Measurements from ENCODE around the gene SLC45A1. TPM values are rescaled to one million over a fixed set of nuclear protein-coding genes. Genes with fewer than 3 reads are reported as not detected.

Gene SLC45A1
- total and polyA plus RNA-seq, 8 donors, result 1.1 to 3.0 (median 2.4) TPM; not detected in 3

DNA sequence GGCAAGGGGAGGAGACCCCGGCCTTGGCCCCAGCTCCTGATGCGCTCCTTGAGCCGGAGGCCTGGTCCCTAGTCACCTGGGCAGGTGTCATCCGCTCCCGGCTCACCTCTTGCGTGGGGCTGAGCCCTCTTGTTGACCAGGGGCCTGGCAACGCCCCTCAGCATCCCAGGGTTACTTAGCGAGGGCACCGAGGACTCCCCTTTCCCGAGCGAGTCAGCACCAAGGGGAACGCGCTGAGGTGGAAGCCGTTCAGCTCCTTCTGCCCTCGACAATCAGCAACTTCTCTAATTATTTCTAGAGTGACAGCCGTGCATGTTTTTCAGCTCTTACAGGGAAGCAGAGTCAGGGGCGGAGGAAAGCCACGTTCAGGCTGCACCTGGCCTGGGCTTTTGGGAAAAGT, 522 bp downstream of the SLC45A1 start:
- peaks cover 0 to 29% (median 10%) of the 10 kb centered on the region in 3 donors for H3K27me3 ChIP-seq
- peak overlapping the region in 4 of 5 donors; percentile 14 to 77 (median 52) for H3K27ac ChIP-seq
- TF ChIP-seq POLR2A (IDR thresholded peaks at IDR 0.05), result no peak
- TF ChIP-seq EP300 (IDR thresholded peaks at IDR 0.05), result no peak
- TF ChIP-seq POLR2AphosphoS5 (IDR thresholded peaks at IDR 0.05), result no peak
- TF ChIP-seq, protein P1, sequence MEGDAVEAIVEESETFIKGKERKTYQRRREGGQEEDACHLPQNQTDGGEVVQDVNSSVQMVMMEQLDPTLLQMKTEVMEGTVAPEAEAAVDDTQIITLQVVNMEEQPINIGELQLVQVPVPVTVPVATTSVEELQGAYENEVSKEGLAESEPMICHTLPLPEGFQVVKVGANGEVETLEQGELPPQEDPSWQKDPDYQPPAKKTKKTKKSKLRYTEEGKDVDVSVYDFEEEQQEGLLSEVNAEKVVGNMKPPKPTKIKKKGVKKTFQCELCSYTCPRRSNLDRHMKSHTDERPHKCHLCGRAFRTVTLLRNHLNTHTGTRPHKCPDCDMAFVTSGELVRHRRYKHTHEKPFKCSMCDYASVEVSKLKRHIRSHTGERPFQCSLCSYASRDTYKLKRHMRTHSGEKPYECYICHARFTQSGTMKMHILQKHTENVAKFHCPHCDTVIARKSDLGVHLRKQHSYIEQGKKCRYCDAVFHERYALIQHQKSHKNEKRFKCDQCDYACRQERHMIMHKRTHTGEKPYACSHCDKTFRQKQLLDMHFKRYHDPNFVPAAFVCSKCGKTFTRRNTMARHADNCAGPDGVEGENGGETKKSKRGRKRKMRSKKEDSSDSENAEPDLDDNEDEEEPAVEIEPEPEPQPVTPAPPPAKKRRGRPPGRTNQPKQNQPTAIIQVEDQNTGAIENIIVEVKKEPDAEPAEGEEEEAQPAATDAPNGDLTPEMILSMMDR (IDR thresholded peaks at IDR 0.05), result no peak
- peaks cover 8 to 35% (median 23%) of the 10 kb centered on the region in 4 donors for H3K4me1 ChIP-seq
- DNase-seq, result peak in 1 of 2 donors; percentile 49
- 12 to 21% (median 14%) methylated on average over 14 to 18 of the region's 18 CpGs for WGBS, 5 donors
- no peaks in the 10 kb centered on the region for H3K36me3 ChIP-seq
- H3K4me3 ChIP-seq, result peak overlapping the region; percentile 53 to 65 (median 62)
- no peaks in the 10 kb centered on the region for H3K9me3 ChIP-seq
- intact Hi-C loops (cut with DNase I; ENCODE audit: low total_unique reads), result loop anchor here (5.0 kb wide), 1 partner anchor 336 kb away; no protein-coding TSS in a partner anchor

DNA sequence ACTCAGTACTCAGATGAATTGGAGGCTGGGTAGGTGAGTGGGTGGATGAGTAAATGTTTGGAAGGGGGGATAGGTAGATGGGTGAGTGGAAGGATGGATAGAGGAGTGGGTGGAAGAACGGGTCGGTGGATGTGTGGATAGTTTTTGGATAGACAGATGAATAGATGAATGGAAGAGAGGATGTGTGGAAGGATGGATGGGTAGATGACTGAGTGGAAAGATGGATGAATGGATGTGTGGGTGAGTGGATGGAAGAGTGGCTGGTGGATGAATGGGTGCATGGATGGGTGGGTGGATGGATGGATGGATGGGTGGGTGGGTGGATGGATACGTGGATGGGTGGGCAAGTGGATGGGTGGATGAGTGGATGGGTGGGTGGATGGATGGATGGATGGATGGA, 3.7 kb downstream of the SLC45A1 start:
- Histone ChIP-seq H3K4me3 (no peak overlapping the region), H3K4me1 (peaks cover 8 to 19% (median 16%) of the 10 kb centered on the region in 4 donors), H3K36me3 (peaks cover 5 to 16% (median 8%) of the 10 kb centered on the region in 4 donors), H3K27ac (no peak overlapping the region), H3K9me3 (no peaks in the 10 kb centered on the region), H3K27me3 (peaks cover 0 to 18% (median 10%) of the 10 kb centered on the region in 3 donors)
- no peak for DNase-seq
- 84 to 93% (median 87%) methylated on average over 3 of the region's 3 CpGs for WGBS, 5 donors
- intact Hi-C loops (cut with DNase I; ENCODE audit: low total_unique reads), result no loop called here
- TF ChIP-seq, protein P1 (IDR thresholded peaks at IDR 0.05), result no peak
- TF ChIP-seq EP300 (IDR thresholded peaks at IDR 0.05) (no peak), POLR2A (IDR thresholded peaks at IDR 0.05) (no peak), POLR2AphosphoS5 (IDR thresholded peaks at IDR 0.05) (no peak)

DNA sequence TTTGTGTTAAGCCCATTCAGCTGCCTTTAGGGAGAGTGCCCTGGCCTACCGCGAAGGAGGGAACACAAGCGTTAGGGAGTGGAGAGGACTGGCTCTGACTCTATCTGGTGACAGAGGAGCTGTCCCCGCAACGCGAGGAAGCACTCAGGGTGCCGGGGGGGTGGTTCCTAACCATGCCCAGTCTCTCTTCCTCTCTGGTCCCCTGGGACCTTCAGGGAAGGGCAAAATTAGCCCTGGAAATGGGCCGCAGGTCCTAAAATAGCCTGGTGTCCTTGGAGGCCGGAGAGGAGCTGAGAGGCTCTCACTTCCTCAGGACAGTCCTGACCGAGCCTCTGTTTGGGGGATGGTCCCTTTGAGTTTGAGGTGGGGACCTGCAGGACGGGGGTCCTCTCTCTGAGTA, 5.8 kb downstream of the SLC45A1 start:
- Histone ChIP-seq H3K4me1 (peaks cover 2 to 3% (median 2%) of the 10 kb centered on the region in 4 donors), H3K9me3 (no peaks in the 10 kb centered on the region), H3K27ac (no peak overlapping the region), H3K4me3 (no peak overlapping the region), H3K27me3 (peaks cover 0 to 7% (median under 1%) of the 10 kb centered on the region in 3 donors), H3K36me3 (peaks cover 5 to 33% (median 11%) of the 10 kb centered on the region in 4 donors)
- no peak for TF ChIP-seq POLR2A (IDR thresholded peaks at IDR 0.05)
- TF ChIP-seq EP300 (IDR thresholded peaks at IDR 0.05), result no peak
- TF ChIP-seq POLR2AphosphoS5 (IDR thresholded peaks at IDR 0.05), result no peak
- TF ChIP-seq, protein P1 (IDR thresholded peaks at IDR 0.05), result no peak
- intact Hi-C loops (cut with DNase I; ENCODE audit: low total_unique reads), result no loop called here
- 60 to 75% (median 68%) methylated on average over 11 of the region's 11 CpGs for WGBS, 5 donors
- DNase-seq, result no peak

DNA sequence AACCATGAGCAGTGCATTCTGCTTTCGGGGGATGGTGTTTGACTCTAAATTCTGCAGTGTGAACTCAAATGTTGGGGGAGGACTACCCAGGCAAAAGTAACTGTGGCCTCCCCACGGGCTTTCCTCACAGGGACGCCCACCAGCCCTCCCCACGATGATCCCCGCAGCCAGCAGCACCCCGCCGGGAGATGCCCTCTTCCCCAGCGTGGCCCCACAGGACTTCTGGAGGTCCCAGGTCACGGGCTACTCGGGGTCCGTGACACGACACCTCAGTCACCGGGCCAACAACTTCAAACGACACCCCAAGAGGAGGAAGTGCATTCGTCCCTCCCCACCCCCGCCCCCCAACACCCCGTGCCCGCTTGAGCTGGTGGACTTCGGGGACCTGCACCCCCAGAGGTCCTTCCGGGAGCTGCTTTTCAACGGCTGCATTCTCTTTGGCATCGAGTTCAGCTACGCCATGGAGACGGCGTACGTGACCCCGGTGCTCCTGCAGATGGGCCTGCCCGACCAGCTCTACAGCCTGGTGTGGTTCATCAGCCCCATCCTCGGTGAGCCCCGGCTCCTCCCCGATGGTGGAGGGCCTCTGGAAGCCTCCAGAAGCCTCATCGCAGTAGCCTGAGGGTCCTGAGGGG, 6.4 kb downstream of the SLC45A1 start:
- no peak for TF ChIP-seq EP300 (IDR thresholded peaks at IDR 0.05)
- TF ChIP-seq, protein P1 (IDR thresholded peaks at IDR 0.05), result no peak
- TF ChIP-seq POLR2AphosphoS5 (IDR thresholded peaks at IDR 0.05), result no peak
- TF ChIP-seq POLR2A (IDR thresholded peaks at IDR 0.05), result no peak
- Histone ChIP-seq H3K4me3 (no peak overlapping the region), H3K27ac (no peak overlapping the region), H3K4me1 (no peaks in the 10 kb centered on the region), H3K27me3 (peaks cover 0 to 1% (median 0%) of the 10 kb centered on the region in 3 donors), H3K36me3 (peaks cover 5 to 33% (median 11%) of the 10 kb centered on the region in 4 donors), H3K9me3 (no peaks in the 10 kb centered on the region)
- DNase-seq, result no peak
- intact Hi-C loops (cut with DNase I; ENCODE audit: low total_unique reads), result no loop called here
- WGBS, 5 donors, result 83 to 91% (median 87%) methylated on average over 28 to 32 of the region's 32 CpGs
